Measurements from ENCODE around the gene LCE3D. TPM values are rescaled to one million over a fixed set of nuclear protein-coding genes. Genes with fewer than 3 reads are reported as not detected.
"Not testable (repeated sequence)": the region's sequence is repeated elsewhere in the genome, so short reads cannot be mapped to it uniquely, and the experiment has no call there.

LCE3D gene
- total RNA-seq, 1 donor from 2014 or later, result not detected

DNA sequence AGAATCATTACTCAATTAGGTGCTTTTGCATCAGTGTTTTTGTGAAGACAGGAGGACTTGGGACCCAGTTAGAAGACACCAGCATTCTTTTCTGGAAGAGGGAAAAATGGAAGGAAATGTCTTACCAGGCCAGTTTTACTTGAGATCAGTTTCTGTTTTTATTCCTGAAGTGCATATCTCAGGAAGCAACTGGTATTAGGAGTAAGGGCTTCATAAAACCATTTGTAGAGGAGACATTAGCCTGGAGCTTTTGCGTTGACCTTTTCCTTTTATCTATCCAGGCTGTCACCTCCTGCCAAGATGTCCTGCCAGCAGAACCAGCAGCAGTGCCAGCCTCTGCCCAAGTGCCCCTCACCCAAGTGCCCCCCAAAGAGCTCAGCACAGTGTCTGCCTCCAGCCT, 33.2 kb upstream of the LCE3D start, which contains the start of gene LCE3B:
LCE3B (plus strand) TSS at position 301 of the 400 bp plus-strand sequence; CDS start at position 301, 0 bp downstream.
- H3K36me3 Mint-ChIP-seq (ENCODE audit: low read depth, unreplicated experiment), result peaks cover 2% of the 10 kb centered on the region
- TF ChIP-seq, protein P1, sequence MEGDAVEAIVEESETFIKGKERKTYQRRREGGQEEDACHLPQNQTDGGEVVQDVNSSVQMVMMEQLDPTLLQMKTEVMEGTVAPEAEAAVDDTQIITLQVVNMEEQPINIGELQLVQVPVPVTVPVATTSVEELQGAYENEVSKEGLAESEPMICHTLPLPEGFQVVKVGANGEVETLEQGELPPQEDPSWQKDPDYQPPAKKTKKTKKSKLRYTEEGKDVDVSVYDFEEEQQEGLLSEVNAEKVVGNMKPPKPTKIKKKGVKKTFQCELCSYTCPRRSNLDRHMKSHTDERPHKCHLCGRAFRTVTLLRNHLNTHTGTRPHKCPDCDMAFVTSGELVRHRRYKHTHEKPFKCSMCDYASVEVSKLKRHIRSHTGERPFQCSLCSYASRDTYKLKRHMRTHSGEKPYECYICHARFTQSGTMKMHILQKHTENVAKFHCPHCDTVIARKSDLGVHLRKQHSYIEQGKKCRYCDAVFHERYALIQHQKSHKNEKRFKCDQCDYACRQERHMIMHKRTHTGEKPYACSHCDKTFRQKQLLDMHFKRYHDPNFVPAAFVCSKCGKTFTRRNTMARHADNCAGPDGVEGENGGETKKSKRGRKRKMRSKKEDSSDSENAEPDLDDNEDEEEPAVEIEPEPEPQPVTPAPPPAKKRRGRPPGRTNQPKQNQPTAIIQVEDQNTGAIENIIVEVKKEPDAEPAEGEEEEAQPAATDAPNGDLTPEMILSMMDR (IDR thresholded peaks at IDR 0.05; ENCODE audit: unreplicated experiment), result no peak

DNA sequence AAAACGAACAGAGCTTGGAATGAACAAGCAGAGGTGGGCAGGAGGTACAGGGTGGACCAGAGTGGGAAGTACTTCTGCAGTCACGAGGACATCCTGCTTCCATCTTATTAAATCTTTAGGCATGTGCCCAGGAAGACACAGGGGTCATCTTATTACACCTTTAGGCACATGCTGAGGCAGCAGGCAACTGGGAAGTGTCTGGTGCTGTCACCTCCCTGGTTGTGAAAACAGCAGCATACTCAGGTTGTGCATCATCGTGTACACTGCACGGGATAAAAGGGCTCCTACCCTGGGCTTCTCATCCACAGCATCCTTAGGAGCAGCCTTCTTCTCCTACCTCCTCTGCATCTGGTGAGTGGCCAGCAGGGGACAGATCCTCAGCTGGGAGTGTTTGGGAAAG, 19.6 kb upstream of the LCE3D start, which contains the start of gene LCE3C:
LCE3C (plus strand) TSS at position 301 of the 400 bp plus-strand sequence. CDS start 498 bp downstream, outside the sequence.
- H3K27ac Mint-ChIP-seq (ENCODE audit: unreplicated experiment), result no peak within 1 kb of the TSS
- no peaks in the 10 kb centered on the region for H3K9me3 Mint-ChIP-seq (ENCODE audit: unreplicated experiment)
- H3K4me1 Mint-ChIP-seq (ENCODE audit: unreplicated experiment), result no peaks in the 10 kb centered on the region
- H3K4me3 Mint-ChIP-seq (ENCODE audit: unreplicated experiment), result no peak within 1 kb of the TSS
- no peaks in the 10 kb centered on the region for H3K27me3 Mint-ChIP-seq (ENCODE audit: unreplicated experiment)
- DNase-seq (ENCODE audit: low spot score), result no peak
- TF ChIP-seq, protein P1 (IDR thresholded peaks at IDR 0.05; ENCODE audit: unreplicated experiment), result no peak
- no peaks in the 10 kb centered on the region for H3K36me3 Mint-ChIP-seq (ENCODE audit: low read depth, unreplicated experiment)

More for the DNA sequence above, 33.2 kb upstream of the LCE3D start, which contains the start of gene LCE3B:
- Mint-ChIP-seq H3K4me1 (ENCODE audit: unreplicated experiment) (no peaks in the 10 kb centered on the region), H3K4me3 (ENCODE audit: unreplicated experiment) (no peak within 1 kb of the TSS), H3K27ac (ENCODE audit: unreplicated experiment) (no peak within 1 kb of the TSS), H3K27me3 (ENCODE audit: unreplicated experiment) (no peaks in the 10 kb centered on the region), H3K9me3 (ENCODE audit: unreplicated experiment) (peaks cover 9% of the 10 kb centered on the region)
- DNase-seq (ENCODE audit: low spot score), result no peak

DNA sequence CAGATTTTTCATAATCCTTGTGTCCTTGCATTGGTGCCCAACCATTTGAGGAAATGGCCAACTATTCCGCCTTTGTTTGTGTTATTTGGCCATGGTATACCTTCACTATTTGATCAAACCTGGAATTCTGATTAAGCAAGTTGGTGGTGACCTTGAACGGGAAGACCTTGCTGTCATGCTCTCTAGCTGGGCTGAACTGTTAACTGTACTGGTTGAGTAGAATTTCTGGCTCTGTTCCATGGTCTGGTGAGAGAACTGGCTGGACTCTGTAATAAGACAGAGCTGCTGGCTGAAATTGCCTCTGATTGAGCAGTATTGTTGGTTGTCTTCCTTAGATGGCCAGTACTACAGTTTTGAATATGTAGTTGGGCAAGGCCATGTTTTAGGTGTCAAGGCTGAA, 16.7 kb upstream of the LCE3D start:
- Mint-ChIP-seq H3K4me3 (ENCODE audit: unreplicated experiment) (no peak overlapping the region), H3K4me1 (ENCODE audit: unreplicated experiment) (no peaks in the 10 kb centered on the region), H3K9me3 (ENCODE audit: unreplicated experiment) (no peaks in the 10 kb centered on the region), H3K27me3 (ENCODE audit: unreplicated experiment) (no peaks in the 10 kb centered on the region), H3K36me3 (ENCODE audit: low read depth, unreplicated experiment) (no peaks in the 10 kb centered on the region), H3K27ac (ENCODE audit: unreplicated experiment) (no peak overlapping the region)
- TF ChIP-seq, protein P1 (IDR thresholded peaks at IDR 0.05; ENCODE audit: unreplicated experiment), result no peak
- no peak for DNase-seq (ENCODE audit: low spot score)

DNA sequence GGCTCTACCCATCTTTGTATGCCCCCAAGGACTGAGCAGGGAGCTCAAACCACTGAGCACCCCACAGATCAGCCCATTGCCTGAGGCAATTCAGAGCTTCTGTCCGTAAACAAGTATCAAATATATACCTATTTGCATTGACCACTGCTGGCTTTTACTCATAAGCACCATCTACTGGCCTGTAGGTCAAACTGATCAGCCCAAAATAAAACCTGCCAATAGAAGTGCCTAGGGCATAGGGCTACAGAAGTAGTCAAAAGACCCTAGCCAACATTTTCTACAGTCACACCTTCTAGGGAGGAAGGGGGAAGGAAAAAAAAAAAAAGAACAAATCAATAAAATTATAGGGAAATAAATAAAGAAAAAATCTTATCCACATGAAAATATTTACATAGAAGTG, 5.3 kb upstream of the LCE3D start:
- H3K9me3 Mint-ChIP-seq (ENCODE audit: unreplicated experiment), result no peaks in the 10 kb centered on the region

DNA sequence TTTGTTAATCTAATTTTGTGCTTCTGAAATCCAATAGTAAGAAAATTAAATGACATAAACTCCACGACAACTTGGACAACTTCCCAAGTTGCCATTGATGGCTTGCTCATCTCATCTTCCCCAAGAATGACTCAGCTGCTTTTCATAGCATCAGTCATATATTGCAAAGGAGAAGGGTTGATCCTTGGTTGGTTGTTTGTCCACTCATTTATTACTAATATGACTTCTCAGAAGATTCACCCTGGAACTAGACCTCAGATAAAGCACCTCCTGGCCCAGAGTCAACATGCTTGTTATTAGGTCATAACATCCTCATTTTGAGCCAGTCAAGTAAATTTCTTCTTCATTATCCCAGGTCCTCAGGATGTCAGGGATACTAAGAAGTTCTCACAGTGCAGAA, 2.3 kb upstream of the LCE3D start:
- H3K4me1 Mint-ChIP-seq (ENCODE audit: unreplicated experiment), result peaks cover 3% of the 10 kb centered on the region
- no peak for DNase-seq (ENCODE audit: low spot score)
- H3K4me3 Mint-ChIP-seq (ENCODE audit: unreplicated experiment), result no peak overlapping the region
- H3K9me3 Mint-ChIP-seq (ENCODE audit: unreplicated experiment), result no peaks in the 10 kb centered on the region
- TF ChIP-seq, protein P1 (IDR thresholded peaks at IDR 0.05; ENCODE audit: unreplicated experiment), result no peak
- no peaks in the 10 kb centered on the region for H3K27me3 Mint-ChIP-seq (ENCODE audit: unreplicated experiment)
- no peak overlapping the region for H3K27ac Mint-ChIP-seq (ENCODE audit: unreplicated experiment)
- H3K36me3 Mint-ChIP-seq (ENCODE audit: low read depth, unreplicated experiment), result no peaks in the 10 kb centered on the region

More for the DNA sequence above, 5.3 kb upstream of the LCE3D start:
- TF ChIP-seq, protein P1 (IDR thresholded peaks at IDR 0.05; ENCODE audit: unreplicated experiment), result no peak
- Mint-ChIP-seq H3K27ac (ENCODE audit: unreplicated experiment) (no peak overlapping the region), H3K4me1 (ENCODE audit: unreplicated experiment) (no peaks in the 10 kb centered on the region), H3K4me3 (ENCODE audit: unreplicated experiment) (no peak overlapping the region), H3K27me3 (ENCODE audit: unreplicated experiment) (no peaks in the 10 kb centered on the region), H3K36me3 (ENCODE audit: low read depth, unreplicated experiment) (no peaks in the 10 kb centered on the region)
- DNase-seq (ENCODE audit: low spot score), result no peak

DNA sequence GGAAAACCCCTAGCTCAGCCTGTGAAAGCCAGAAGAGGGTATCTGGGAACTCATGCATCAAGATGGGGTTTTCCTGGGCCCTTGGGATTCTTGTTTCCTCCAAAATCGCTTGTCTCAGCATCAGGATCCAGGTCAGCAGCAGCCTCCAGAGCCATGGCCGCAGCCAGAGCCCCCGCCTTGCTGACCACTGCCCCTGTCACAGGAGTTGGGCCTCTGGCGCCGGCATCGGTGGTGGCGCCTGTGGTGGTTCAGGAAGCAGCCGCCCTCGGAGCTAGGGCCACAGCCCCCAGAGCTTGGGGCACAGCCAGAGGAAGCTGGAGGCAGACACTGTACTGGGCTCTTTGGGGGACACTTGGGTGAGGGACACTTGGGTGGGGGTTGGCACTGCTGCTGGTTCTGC, 790 bp downstream of the LCE3D start:
- H3K9me3 Mint-ChIP-seq (ENCODE audit: unreplicated experiment); H3K27me3 Mint-ChIP-seq (ENCODE audit: unreplicated experiment); H3K4me3 Mint-ChIP-seq (ENCODE audit: unreplicated experiment); H3K36me3 Mint-ChIP-seq (ENCODE audit: low read depth, unreplicated experiment); H3K27ac Mint-ChIP-seq (ENCODE audit: unreplicated experiment); DNase-seq (ENCODE audit: low spot score); H3K4me1 Mint-ChIP-seq (ENCODE audit: unreplicated experiment): not testable (repeated sequence)

All from endothelial cell (in vitro differentiated cells).